ENCODE data around the gene BMS1.

The BMS1 gene

DNA sequence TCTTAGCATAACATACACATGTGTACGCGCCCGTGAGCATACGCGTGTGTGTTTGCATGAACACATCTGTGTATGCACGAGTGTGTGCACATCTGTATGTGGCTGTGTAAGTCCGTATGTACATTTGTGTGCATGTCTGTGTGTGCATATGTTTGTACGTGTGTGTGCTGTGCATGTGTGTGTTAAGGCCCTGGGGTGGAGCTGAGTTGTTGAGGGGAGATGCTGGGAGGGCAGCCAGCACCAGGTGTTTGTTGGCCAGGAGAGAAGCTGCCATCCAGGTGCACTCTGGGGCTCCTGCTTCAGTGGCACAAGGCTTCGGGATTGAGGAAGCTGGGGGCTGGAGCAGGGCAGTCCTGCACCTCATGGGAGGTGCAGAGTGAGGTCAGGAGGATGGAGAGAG lies 85.0 kb downstream of the BMS1 start:
- TF ChIP-seq TAF1 (IDR thresholded peaks at IDR 0.05; ENCODE audit: borderline replicate concordance, insufficient read depth, low read length) (no peak), FOXP2 (optimal IDR thresholded peaks at IDR 0.05; ENCODE audit: borderline replicate concordance, extremely low read depth, extremely low read length, insufficient read depth) (no peak), REST (IDR thresholded peaks at IDR 0.05; ENCODE audit: insufficient read depth in 1 of 2, low read depth in 2 of 2, low read length in 2 of 2) (no peak), SIN3A (IDR thresholded peaks at IDR 0.05; ENCODE audit: borderline replicate concordance, insufficient read depth, low read length) (no peak), POLR2AphosphoS5 (IDR thresholded peaks at IDR 0.05; ENCODE audit: low read depth, low read length) (no peak)

DNA sequence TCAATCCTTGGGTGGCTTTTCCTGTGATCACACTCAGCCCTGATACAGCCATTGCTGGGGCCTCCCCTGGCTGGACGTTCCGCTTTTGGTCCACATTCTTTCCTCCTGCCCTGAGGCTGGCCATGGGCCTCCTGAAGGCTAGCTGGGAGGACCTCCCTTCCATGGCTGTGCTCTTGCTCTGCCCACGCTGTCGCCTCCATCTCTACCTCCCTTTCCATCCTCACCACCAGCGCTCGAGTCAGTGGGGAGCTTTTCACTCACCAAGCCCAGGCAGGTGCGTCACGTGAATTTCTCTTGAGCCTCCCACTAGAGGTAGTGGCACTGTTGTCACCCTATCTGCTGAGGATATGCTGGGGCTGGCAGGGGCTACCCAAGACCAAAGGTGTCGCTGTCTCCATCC lies 85.9 kb downstream of the BMS1 start:
- TF ChIP-seq POLR2AphosphoS5 (IDR thresholded peaks at IDR 0.05; ENCODE audit: low read depth, low read length) (no peak), REST (IDR thresholded peaks at IDR 0.05; ENCODE audit: insufficient read depth in 1 of 2, low read depth in 2 of 2, low read length in 2 of 2) (no peak)

DNA sequence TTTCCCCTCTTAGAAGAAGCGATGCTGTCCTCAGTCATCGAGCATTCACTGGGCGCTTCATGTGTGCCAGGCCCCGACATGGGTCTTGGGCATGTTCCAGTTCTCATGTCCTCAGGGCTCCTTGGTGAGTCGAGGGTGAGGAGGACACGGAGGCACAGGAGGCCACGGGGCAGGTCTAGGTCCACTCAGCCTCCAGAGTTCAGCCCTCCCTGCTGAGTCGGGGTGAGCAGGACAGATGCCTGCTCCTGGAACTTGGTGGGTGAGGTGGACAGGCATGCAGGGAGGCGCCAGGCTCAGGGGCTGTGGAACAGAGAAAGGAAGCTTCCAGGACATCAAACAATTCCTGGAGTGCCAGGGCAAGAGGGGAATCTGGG lies 87.4 kb downstream of the BMS1 start:
- TF ChIP-seq TAF1 (IDR thresholded peaks at IDR 0.05; ENCODE audit: borderline replicate concordance, insufficient read depth, low read length) (no peak), FOXP2 (optimal IDR thresholded peaks at IDR 0.05; ENCODE audit: borderline replicate concordance, extremely low read depth, extremely low read length, insufficient read depth) (no peak), REST (IDR thresholded peaks at IDR 0.05; ENCODE audit: insufficient read depth in 1 of 2, low read depth in 2 of 2, low read length in 2 of 2) (no peak)

DNA sequence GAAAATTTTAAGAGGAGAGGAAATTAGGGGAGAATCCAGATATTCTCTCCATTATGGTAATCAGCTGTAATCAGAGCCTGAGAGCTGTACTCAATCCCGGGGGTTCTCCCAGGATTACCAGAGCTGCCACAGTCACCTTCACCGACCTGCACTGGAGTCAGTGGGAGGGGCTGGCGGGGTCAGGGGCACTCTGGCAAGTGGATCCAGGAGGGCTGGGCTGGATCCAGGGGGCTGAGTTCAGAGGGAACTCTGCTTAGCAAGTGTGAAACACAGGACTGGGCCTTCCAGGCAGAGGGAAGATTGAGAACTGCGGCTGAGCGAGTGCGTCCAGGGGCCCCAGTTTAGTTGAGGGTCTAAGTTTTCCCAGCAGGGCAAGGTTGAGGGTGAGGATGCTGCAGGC lies 89.2 kb downstream of the BMS1 start:
- TF ChIP-seq TAF1 (IDR thresholded peaks at IDR 0.05; ENCODE audit: borderline replicate concordance, insufficient read depth, low read length), result no peak
- TF ChIP-seq POLR2AphosphoS5 (IDR thresholded peaks at IDR 0.05; ENCODE audit: low read depth, low read length), result no peak
- TF ChIP-seq SIN3A (IDR thresholded peaks at IDR 0.05; ENCODE audit: borderline replicate concordance, insufficient read depth, low read length), result no peak
- no peak for TF ChIP-seq FOXP2 (optimal IDR thresholded peaks at IDR 0.05; ENCODE audit: borderline replicate concordance, extremely low read depth, extremely low read length, insufficient read depth)

GRCh38 chr10:42872865-42873435 lies 90.4 kb downstream of the BMS1 start:
- TF ChIP-seq FOXP2 (optimal IDR thresholded peaks at IDR 0.05; ENCODE audit: borderline replicate concordance, extremely low read depth, extremely low read length, insufficient read depth), result no peak
- no peak for TF ChIP-seq POLR2AphosphoS5 (IDR thresholded peaks at IDR 0.05; ENCODE audit: low read depth, low read length)
- no peak for TF ChIP-seq SIN3A (IDR thresholded peaks at IDR 0.05; ENCODE audit: borderline replicate concordance, insufficient read depth, low read length)
- no peak for TF ChIP-seq REST (IDR thresholded peaks at IDR 0.05; ENCODE audit: insufficient read depth in 1 of 2, low read depth in 2 of 2, low read length in 2 of 2)
- no peak for TF ChIP-seq TAF1 (IDR thresholded peaks at IDR 0.05; ENCODE audit: borderline replicate concordance, insufficient read depth, low read length)

All from PFSK-1 (cell line).